OCI-LY3 (cell line): Measurements from ENCODE around the gene DRD3.

ENCODE experiments used
- H2AFZ ChIP-seq: fragments of 200-600, 300-600 bp; shearing (Covaris generic); 2 replicates; pipeline ENCODE4 v1.6.0; 2014; ENCODE audit warnings: antibody characterized with exemption, low read depth, low read length
- H3K27ac ChIP-seq: fragments of 200-600, 300-600 bp; sonication (generic); 2 replicates; pipeline ENCODE4 v1.5.1; 2014; ENCODE audit warnings: mild to moderate bottlenecking, low read length, moderate library complexity, mixed read lengths
- H3K27me3 ChIP-seq: fragments of 200-600, 300-600 bp; sonication (generic); 2 replicates; pipeline ENCODE4 v1.6.1; 2014; ENCODE audit warnings: low read depth, low read length, mixed read lengths
- H3K36me3 ChIP-seq: fragments of 200-600, 300-600 bp; sonication (generic); replicated peaks from 2 replicates; pipeline ENCODE3; 2014; ENCODE audit warnings: low read depth, low read length, mixed read lengths
- H3K4me1 ChIP-seq: fragments of 300-600, 200-600 bp; sonication (generic); 2 replicates; pipeline ENCODE4 v1.6.1; 2014; ENCODE audit warnings: low read length, mixed read lengths
- H3K4me2 ChIP-seq: fragments of 200-600, 300-600 bp; sonication (generic); 2 replicates; pipeline ENCODE4 v1.6.1; 2014; ENCODE audit warnings: low read length, mixed read lengths
- H3K4me3 ChIP-seq: fragments of 300-600, 200-600 bp; sonication (generic); 2 replicates; pipeline ENCODE4 v1.5.1; 2014; ENCODE audit warnings: antibody characterized with exemption, mild to moderate bottlenecking, low read length, moderate library complexity
- H3K79me2 ChIP-seq: fragments of 300-600, 200-600 bp; shearing (Covaris generic); 2 replicates; pipeline ENCODE4 v1.6.1; 2014; ENCODE audit warnings: mild to moderate bottlenecking, low read length, mixed read lengths
- H3K9ac ChIP-seq: fragments of 300-600, 200-600 bp; shearing (Covaris generic); 2 replicates; pipeline ENCODE4 v1.6.0; 2014; ENCODE audit warnings: mild to moderate bottlenecking, low read length, moderate library complexity
- H3K9me3 ChIP-seq: fragments of 200-600, 300-600 bp; shearing (Covaris generic); 2 replicates; pipeline ENCODE4 v1.6.1; 2014; ENCODE audit warnings: low read length, mixed read lengths; ENCODE audit not compliant: insufficient read depth
- H4K20me1 ChIP-seq: fragments of 200-600, 300-600 bp; sonication (generic); 2 replicates; pipeline ENCODE4 v1.6.1; 2016; ENCODE audit warnings: low read length, mixed read lengths; ENCODE audit not compliant: insufficient read depth
- EZH2phosphoT487 ChIP-seq: fragments of 200-600 bp; shearing (Covaris generic); IDR thresholded peaks from 2 replicates; pipeline ENCODE4 v1.6.1; 2018; ENCODE audit warnings: antibody characterized with exemption, mixed run types, low read depth
- TF ChIP-seq, protein P1 (sequence below): fragments of 200-600, 300-600 bp; sonication (generic); IDR thresholded peaks from 2 replicates; pipeline ENCODE4 v1.5.1; 2014; ENCODE audit warnings: antibody characterized with exemption, low read length, low read depth

The DRD3 gene

DNA sequence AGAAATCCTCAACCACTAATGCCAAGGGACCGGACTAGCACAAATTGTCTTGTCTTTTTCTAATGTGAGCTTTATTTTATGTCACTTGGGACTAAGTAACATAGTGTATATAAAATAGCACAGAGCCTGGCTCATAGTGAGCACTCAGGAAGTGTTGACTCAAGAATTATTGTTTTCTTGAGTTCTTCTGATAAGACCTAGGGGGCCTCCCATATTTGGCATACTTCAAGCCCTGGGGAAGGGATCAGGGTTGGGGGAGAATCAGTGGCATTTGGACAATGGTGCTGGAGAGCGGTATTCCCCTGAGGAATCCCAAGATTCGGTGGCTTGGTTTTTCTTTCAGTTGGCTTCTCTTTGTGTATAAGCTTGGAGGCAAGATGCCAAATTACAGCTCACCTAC lies 39.2 kb upstream of the DRD3 start:
- Histone ChIP-seq H3K79me2 (peaks cover 12% of the 10 kb centered on the region), H3K9me3 (no peaks in the 10 kb centered on the region), H2AFZ (no peak overlapping the region), H3K27me3 (no peaks in the 10 kb centered on the region), H3K9ac (no peak overlapping the region), H3K4me2 (no peak overlapping the region), H3K27ac (no peak overlapping the region), H3K4me1 (peaks cover 97% of the 10 kb centered on the region), H3K36me3 (peaks cover 5% of the 10 kb centered on the region), H4K20me1 (no peaks in the 10 kb centered on the region), H3K4me3 (no peak overlapping the region)
- no peak for TF ChIP-seq EZH2phosphoT487
- TF ChIP-seq, protein P1, sequence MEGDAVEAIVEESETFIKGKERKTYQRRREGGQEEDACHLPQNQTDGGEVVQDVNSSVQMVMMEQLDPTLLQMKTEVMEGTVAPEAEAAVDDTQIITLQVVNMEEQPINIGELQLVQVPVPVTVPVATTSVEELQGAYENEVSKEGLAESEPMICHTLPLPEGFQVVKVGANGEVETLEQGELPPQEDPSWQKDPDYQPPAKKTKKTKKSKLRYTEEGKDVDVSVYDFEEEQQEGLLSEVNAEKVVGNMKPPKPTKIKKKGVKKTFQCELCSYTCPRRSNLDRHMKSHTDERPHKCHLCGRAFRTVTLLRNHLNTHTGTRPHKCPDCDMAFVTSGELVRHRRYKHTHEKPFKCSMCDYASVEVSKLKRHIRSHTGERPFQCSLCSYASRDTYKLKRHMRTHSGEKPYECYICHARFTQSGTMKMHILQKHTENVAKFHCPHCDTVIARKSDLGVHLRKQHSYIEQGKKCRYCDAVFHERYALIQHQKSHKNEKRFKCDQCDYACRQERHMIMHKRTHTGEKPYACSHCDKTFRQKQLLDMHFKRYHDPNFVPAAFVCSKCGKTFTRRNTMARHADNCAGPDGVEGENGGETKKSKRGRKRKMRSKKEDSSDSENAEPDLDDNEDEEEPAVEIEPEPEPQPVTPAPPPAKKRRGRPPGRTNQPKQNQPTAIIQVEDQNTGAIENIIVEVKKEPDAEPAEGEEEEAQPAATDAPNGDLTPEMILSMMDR = no peak

DNA sequence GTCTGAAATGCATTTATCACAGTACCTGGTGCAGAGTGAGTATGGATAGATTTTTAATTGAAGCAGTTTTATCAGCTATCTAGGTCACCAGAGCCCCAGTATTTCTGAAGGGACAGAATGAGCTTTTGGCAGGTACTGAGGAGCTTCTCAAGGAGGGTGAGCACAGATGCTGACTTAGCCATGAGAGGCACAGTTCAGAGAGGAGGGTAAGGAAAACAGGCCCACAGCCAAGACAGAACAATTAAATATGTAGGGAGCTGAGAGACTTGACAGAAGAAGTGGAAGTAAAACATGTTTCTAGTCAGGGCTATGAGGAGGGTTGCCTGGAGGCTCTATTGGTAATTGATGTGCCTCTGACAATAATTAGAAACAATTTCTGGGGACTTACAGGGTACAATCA lies 38.4 kb upstream of the DRD3 start:
- H3K9me3 ChIP-seq = no peaks in the 10 kb centered on the region
- H3K79me2 ChIP-seq = peaks cover 12% of the 10 kb centered on the region
- H3K4me3 ChIP-seq = no peak overlapping the region
- H3K9ac ChIP-seq = no peak overlapping the region
- H2AFZ ChIP-seq = no peak overlapping the region
- H3K27ac ChIP-seq = no peak overlapping the region
- TF ChIP-seq, protein P1 = no peak
- no peak for TF ChIP-seq EZH2phosphoT487
- no peaks in the 10 kb centered on the region for H3K27me3 ChIP-seq
- H3K4me2 ChIP-seq = no peak overlapping the region
- peaks cover 5% of the 10 kb centered on the region for H3K36me3 ChIP-seq
- peaks cover 97% of the 10 kb centered on the region for H3K4me1 ChIP-seq
- H4K20me1 ChIP-seq = no peaks in the 10 kb centered on the region

DNA sequence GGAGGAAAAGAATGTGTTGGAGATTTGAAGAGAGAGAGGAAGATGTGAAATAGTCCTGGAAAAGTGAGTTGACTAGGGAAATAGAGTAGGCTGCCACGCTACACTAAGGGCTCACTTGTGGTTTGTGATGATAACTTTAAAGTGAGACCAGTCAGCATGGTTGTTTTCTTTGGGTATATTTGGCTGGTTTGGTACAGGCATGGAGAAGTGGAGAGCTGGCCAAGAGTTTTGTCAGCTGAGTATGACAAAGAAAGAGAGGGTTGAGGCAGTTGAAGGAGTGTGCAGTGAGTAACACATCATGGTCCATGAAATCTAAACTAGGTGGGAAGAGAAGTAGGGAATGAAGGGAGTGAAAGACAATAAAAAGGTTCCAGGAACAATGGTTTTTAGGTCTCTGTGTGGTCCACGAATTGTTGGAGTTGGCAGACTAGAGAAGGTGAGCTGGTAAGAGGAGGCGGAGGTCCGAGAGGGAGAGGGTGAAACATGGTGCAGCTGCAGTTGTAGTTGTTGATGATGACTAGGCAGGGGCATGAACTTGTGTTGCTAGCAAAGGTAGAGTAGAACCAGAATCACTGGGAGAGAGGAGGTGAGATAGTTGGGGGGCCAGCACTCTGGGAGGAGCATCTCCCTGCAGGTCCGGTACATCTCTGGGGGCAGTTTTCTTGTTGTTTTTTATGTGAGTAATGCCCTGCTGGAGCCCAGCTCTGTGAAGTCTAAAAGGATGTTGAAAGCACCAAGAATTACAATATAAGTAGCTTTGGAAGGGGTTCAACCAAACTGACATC lies 37.5 kb upstream of the DRD3 start:
- Histone ChIP-seq H3K9me3 (no peaks in the 10 kb centered on the region), H4K20me1 (no peaks in the 10 kb centered on the region), H3K4me1 (peaks cover 97% of the 10 kb centered on the region), H3K36me3 (peaks cover 5% of the 10 kb centered on the region), H3K27me3 (no peaks in the 10 kb centered on the region), H3K4me2 (peak overlapping the region; percentile 86), H2AFZ (no peak overlapping the region), H3K9ac (peak overlapping the region; percentile 95; the same call in 1 of the 2 replicates), H3K79me2 (peaks cover 12% of the 10 kb centered on the region), H3K4me3 (peak overlapping the region; percentile 78; the same call in 1 of the 2 replicates), H3K27ac (peak overlapping the region; percentile 99; the same call in 1 of the 2 replicates)
- TF ChIP-seq, protein P1 = no peak
- TF ChIP-seq EZH2phosphoT487 = no peak

DNA sequence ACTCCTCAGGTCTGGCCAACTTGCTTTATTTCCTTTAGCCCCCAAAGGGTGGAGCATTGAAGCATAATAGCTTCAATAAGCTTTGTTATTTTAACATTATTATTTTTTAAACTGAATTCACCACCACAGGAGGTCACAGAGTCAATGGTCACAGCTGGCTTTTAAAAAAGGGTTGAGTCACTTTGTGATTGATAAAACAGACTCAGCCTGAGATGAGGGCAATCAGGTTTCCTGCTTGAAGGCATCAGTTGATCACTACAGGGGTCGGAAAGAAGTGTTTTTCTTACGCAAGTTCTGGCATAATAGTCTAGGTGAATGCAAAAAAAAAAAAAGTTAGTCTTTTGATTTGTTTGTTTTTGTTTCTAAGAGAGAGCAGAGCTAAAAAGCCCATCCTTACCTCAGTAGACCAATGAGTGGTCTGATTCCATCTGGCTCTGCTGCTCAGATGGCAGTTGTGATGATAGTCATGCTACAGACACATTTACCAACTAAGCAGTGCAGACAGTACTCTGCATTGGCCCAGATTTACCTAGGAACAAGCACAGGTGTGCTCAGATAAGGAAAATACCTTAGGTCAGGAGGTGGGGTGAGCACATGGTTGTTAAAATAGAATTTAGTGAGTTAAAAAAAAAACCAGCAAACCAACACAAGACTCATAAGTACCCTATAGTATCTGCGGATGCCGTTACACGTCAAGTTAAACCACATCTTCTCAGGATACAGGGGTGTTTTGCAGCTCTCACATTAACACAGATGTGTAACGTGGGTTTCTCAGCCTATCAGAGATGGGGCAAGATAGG lies 35.9 kb upstream of the DRD3 start:
- Histone ChIP-seq H3K4me3 (peak overlapping the region; percentile 78), H3K79me2 (peaks cover 12% of the 10 kb centered on the region), H3K36me3 (peaks cover 5% of the 10 kb centered on the region), H2AFZ (no peak overlapping the region), H3K9ac (peak overlapping the region; percentile 95), H3K9me3 (no peaks in the 10 kb centered on the region), H3K4me1 (peaks cover 84% of the 10 kb centered on the region), H3K27me3 (no peaks in the 10 kb centered on the region), H4K20me1 (no peaks in the 10 kb centered on the region), H3K27ac (peak overlapping the region; percentile 99), H3K4me2 (peak overlapping the region; percentile 86)
- no peak for TF ChIP-seq EZH2phosphoT487
- TF ChIP-seq, protein P1 = no peak
